CD4-positive, alpha-beta T cell treated with Interleukin-6 for 4 hours (primary cell): Measurements from ENCODE around the gene WDR55.
"Not testable (repeated sequence)": the region's sequence is repeated elsewhere in the genome, so short reads cannot be mapped to it uniquely, and the experiment has no call there.

Experiments used
- DNase-seq: peaks from one replicate; pipeline ENCODE4 v3.0.0-alpha.2; 2020; ENCODE audit warnings: mixed read lengths

WDR55 gene

GRCh38 chr5:140713562-140714094 is 48.9 kb downstream of the WDR55 start:
- DNase-seq: no peak

GRCh38 chr5:140716238-140716637 is 51.5 kb downstream of the WDR55 start:
- not testable (repeated sequence) for DNase-seq

DNA sequence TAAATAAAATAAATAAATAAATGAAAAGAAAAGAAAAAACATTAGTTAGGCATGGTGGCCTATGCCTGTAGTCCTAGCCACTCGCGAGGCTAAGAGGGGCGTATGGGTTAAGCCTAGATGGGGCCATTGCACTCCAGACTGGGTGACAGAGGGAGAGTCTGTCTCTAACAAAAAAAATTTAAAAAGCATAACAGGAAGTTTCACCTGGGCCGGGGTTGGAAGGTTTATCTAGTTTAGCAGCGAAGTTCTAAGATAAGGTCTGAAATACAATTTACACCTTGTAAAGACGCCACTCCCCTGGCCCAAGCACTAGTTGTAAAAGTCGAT is 53.5 kb downstream of the WDR55 start:
- DNase-seq: no peak

GRCh38 chr5:140720738-140721137 is 56.0 kb downstream of the WDR55 start:
- DNase-seq: not testable (repeated sequence)

- not testable (repeated sequence) for DNase-seq
These were observed 56.7 kb downstream of the WDR55 start for GRCh38 chr5:140721395-140721794.
